Gastrocnemius medialis (tissue), 4 donors: Measurements from ENCODE around the gene SALL4.

Source experiments
- CTCF ChIP-seq, 5 experiments: fragments of 450-650 bp in 3 of 5; fragments of 200-600 bp in 2 of 5; sonication (generic) in 2 of 5; IDR thresholded peaks in 4 of 5; conservative IDR thresholded peaks in 1 of 5; 1 replicate in 4 of 5; 2 replicates in 1 of 5; pipeline ENCODE4 v1.5.1; 2016 to 2019; ENCODE audit warnings: antibody characterized with exemption in 5 of 5, mild to moderate bottlenecking in 3 of 5, moderate library complexity in 3 of 5
- POLR2A ChIP-seq, 2 donors: fragments of 450-650 bp; IDR thresholded peaks; one replicate each; pipeline ENCODE4 v1.6.1; 2017; ENCODE audit warnings: antibody characterized with exemption in 2 of 2, mild to moderate bottlenecking in 2 of 2, moderate library complexity in 2 of 2

- no peak for TF ChIP-seq POLR2A (IDR thresholded peaks at IDR 0.05)
- TF ChIP-seq CTCF (IDR thresholded peaks at IDR 0.05 in 4 of 5, conservative IDR thresholded peaks at IDR 0.05 in 1 of 5) = no peak
Observed at GRCh38 chr20:51831866-51832265, 29.5 kb upstream of the SALL4 start.
